CD4-positive, alpha-beta T cell treated with Interleukin-1 beta for 1 hour (primary cell): Measurements from ENCODE around the gene BTBD19.
"Not testable (repeated sequence)": the region's sequence is repeated elsewhere in the genome, so short reads cannot be mapped to it uniquely, and the experiment has no call there.

ENCODE experiments used
- DNase-seq, 2 donors: peaks; one replicate each; pipeline ENCODE4 v3.0.0-alpha.2; 2020 to 2022

The BTBD19 gene

DNA sequence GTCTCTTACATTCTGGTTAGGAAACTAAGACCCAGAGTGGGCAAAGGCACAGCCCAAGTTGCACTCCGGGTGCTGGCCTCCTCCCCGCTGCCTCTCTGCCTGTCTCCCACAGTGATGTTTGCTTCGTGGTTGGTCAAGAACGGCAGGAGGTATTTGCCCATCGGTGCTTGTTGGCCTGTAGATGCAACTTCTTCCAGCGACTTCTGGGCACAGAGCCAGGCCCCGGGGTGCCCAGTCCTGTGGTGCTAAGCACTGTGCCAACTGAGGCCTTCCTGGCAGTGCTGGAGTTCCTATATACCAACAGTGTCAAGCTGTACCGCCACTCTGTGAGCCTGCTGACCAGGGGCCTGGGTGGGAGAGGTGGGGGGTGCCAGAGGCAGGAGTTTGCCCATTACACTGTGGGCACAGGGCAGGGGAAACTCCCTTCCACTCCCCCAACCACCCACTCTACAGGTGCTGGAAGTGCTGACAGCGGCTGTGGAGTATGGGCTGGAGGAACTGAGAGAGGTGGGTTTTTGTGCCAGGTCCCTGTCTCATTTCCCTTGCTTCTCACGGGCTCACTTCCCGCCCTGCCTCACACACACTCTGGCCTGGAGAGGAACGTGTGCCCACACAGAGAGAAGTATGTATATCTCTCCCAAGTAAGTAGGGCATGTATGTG is 1.9 kb downstream of the BTBD19 start:
- DNase-seq: peak; percentile 56 to 59

- DNase-seq: not testable (repeated sequence)
Observed at GRCh38 chr1:44810762-44811105, 2.4 kb downstream of the BTBD19 start.

GRCh38 chr1:44811234-44811633 is 2.9 kb downstream of the BTBD19 start:
- DNase-seq: no peak

DNA sequence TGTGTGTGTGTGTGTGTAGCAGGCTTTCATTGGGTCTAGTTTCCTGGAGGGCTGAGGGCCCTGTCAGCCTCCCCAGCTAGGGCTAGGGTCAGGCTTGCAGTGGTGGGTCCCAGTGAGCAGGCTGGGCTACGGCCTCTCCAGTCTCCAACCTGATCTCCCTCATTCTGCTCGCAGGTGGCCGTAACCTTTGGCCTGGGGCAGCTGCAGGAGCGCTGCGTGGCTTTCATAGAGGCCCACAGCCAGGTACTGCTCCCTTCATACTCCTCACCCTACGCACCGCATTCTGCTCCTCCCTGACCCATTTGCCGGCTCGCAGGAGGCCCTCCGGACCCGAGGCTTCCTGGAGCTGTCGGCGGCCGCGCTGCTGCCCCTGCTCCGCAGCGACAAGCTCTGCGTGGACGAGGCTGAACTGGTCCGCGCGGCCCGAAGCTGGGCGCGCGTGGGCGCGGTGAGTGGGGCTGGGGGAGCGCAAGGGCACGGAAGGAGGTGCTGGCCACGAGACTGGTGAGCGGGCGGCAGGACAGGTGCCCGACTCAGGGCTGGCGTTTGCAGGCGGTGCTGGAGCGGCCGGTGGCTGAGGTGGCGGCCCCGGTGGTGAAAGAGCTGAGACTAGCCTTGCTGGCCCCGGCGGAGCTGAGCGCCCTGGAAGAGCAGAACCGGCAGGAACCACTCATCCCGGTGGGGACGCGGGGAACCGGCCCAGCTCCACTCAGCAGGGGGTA is 4.7 kb downstream of the BTBD19 start:
- DNase-seq: no peak

GRCh38 chr1:44815926-44816325 is 7.6 kb downstream of the BTBD19 start:
- DNase-seq: not testable (repeated sequence)

GRCh38 chr1:44817307-44817706 is 9.0 kb downstream of the BTBD19 start:
- no peak for DNase-seq

GRCh38 chr1:44817771-44818495 is 9.6 kb downstream of the BTBD19 start:
- no peak for DNase-seq

- no peak for DNase-seq
Observed at GRCh38 chr1:44819196-44819607, 10.9 kb downstream of the BTBD19 start.

DNA sequence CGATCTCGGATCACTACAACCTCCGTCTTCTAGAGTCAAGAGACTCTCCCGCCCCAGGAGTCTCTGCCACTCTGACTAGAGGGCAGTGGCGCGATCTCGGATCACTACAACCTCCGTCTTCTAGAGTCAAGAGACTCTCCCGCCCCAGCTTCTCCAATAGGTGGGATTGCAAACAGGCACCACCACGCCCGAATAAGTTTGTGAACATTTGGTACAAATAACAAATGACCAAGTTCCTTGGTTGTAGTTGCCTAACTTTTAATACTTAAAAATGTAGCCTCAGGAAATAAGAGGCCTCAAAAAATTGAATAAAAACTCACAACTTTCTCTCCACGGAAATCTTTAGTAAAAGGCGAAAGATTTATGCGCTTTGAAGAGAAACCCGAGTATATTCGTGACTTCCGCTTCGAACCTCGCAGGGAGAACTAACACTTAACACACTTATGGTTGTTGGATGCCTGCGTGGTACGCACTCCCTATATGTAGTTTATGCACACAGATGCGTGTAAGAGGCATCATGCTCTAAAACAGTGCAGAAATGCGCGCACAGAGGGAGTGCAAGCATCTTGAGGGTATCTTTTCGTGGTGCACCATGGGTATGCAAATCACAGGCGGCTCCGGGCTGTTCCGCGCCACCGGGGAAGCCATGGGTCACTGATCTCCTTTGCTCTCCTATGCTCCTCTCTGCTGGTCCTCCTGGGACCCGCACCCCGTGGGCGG is 11.4 kb downstream of the BTBD19 start:
- DNase-seq: peak; percentile 86 to 90

DNA sequence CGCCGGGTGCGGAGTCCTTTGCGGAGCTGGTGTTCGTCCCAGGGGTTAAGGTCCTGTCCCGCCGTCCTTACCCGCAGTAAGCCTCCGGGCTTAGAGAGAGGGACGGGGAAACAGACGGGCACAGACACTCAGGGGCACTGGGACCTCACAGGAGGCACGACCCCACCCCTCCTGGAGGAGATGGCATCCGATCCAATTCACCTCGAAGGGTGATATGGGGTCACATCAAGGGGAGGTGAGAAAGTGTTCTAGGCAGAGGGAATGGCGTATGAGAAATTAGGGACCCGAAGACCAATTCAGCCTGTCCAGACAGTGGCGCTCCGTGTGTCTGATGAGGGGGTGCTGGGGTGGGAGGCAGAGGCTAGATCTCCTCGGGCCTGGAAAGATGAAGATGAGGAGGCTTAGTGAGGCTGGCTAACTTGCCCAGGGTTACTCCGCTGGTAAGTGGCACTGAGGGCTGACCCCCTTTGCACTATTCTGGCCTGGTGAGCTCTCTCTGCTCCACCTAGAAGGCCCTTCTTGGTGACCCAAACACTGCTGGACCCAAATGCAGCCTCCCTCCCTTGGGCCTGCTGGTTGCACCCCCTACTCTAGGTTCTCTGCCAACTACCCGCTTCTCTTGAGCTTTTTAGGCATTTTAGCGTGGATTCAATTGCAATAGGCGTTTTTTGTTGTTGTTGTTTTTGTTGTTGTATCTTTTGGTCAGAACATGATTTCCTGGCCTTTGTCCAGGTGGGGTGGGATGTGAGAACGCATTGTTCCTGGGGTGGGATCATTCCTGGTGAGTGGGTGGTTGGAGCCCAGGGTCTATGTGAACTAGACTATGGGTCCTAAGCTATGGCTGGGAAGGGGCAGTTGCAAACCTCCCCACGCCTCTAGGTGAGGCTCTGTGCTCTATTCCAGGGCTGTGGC is 12.3 kb downstream of the BTBD19 start:
- DNase-seq: no peak

DNA sequence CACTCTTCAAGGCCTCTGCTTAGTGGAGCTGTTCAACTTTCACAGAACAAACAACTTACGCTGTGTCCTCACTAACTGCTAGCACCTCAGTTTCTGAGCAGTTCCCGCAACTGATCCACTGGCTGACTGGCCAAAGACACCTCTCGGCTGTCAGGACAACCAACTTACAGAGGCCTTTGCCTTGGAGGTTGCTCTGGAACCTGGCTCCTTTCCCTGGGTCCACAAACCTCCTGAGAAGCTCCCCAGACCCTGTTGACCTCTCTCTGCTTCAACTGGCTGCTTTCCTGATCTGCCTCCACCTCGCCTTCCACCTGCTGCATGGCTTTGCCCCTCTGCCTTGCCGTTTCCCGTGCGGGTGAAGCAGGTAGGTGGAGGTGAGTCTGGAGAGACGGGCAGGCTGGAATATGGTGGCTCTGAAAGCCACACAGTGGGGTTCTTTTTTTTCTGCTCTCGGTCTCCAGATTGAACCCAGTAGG is 13.0 kb downstream of the BTBD19 start:
- no peak for DNase-seq

DNA sequence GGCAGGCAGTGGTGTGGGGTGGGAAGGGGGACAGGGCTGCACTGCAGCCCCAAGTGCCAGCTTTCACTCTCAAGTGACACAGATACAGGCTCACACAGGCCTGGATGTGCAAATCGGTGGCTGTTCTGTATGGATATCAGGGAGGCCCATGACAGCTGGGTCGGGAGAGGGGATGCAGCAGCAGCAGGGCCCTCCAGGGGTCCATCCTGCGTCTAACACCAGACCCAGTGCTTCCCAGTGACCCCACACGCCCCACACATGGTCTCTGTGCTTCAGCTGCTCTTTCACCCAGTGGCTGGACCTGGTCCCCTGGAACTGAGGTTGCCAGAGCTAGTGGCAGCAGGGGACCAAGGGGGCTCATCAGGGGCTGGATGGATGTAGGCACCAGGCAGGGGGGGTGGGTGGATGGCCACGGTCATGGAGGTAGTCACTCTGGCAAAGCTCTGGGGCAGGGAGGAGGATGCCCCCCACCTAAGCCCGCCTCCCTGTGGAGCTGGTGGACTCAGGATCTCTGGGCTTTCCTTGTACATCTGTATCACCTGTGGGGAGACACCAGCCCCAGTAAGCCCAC is 13.9 kb downstream of the BTBD19 start:
- no peak for DNase-seq

GRCh38 chr1:44822981-44823451 is 14.7 kb downstream of the BTBD19 start:
- no peak for DNase-seq

GRCh38 chr1:44824392-44824791 is 16.1 kb downstream of the BTBD19 start:
- DNase-seq: not testable (repeated sequence)

- peak in 1 of 2 donors; percentile 66 for DNase-seq
Observed at GRCh38 chr1:44826375-44827196, 18.3 kb downstream of the BTBD19 start.

GRCh38 chr1:44827197-44828002 is 19.1 kb downstream of the BTBD19 start:
- no peak for DNase-seq

GRCh38 chr1:44828003-44828651 is 19.8 kb downstream of the BTBD19 start:
- no peak for DNase-seq

DNA sequence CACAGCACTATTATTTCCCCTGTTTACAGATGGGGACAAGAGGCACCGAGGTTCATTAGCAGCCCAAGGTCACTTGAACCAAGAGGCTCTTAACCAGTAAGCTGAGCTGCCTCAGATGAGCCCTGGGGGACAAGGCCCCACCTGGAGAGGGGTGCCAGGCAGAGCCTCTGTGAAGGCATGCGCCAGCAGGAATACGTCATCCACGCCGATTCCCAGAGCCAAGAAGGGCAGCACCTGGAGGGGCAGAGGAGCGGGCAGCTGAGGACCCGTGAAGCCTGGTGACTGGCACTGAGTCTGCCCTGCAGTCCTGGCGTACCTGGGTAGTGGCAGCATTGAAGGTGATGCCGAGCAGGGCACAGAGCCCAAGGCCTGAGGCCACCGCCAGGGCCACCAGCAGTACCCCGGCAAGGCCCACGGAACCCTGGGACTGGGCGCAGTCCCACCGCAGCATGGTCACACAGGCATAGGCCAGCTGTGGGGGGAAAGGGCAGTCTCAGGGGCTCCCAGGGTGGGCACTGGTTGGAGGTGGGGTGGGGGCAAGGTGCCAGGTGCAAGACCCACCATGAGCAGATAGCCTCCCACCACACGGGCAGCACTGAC is 20.6 kb downstream of the BTBD19 start:
- no peak for DNase-seq
